Pancreas (tissue), 10 donors: Measurements from ENCODE around the gene ME3. TPM values are rescaled to one million over a fixed set of nuclear protein-coding genes. Genes with fewer than 3 reads are reported as not detected.

Experiments used
- ATAC-seq, 4 donors: fragments of 200-7000 bp; cut with Tn5 transposase; one replicate each; pipeline versions ENCODE4 v1.8.0 to v1.9.1; 2020; ENCODE audit warnings: mild to moderate bottlenecking in 4 of 4, moderate library complexity in 4 of 4
- DNase-seq, 6 donors: peaks; one replicate each; pipeline ENCODE4 v3.0.0-alpha.2; 2020
- FAIRE-seq: peaks from 2 replicates; lab custom pipeline; 2012; peaks lifted over from hg19 to GRCh38; lab: Jason Lieb, UNC
- H3K27ac ChIP-seq, 4 donors: fragments of 200-600 bp; sonication (generic); 1 replicate in 3 of 4; 2 replicates in 1 of 4; pipeline versions ENCODE4 v1.5.0 to v1.8.0; 2020
- H3K27me3 ChIP-seq, 4 donors: fragments of 200-600 bp; one replicate each; pipeline ENCODE4 v1.8.0; 2021
- H3K36me3 ChIP-seq, 3 donors: fragments of 200-600 bp; sonication (generic) in 1 of 3; one replicate each; pipeline versions ENCODE4 v1.5.0 to v1.8.0; 2020 to 2021
- H3K4me1 ChIP-seq, 3 donors: fragments of 200-600 bp; one replicate each; pipeline ENCODE4 v1.8.0; 2021
- H3K4me3 ChIP-seq, 4 donors: fragments of 200-600 bp; sonication (generic) in 2 of 4; one replicate each; pipeline versions ENCODE4 v1.5.0 to v1.8.0; 2020 to 2021
- H3K9me3 ChIP-seq, 4 donors: fragments of 200-600 bp; one replicate each; pipeline ENCODE4 v1.8.0; 2021
- WGBS, 2 donors: extraction: QIAGEN DNeasy Blood & Tissue Kit; methylation state at CpG; one replicate each; pipeline ENCODE4 v1.1.7; 2013; 5-methylcytosine and 5-hydroxymethylcytosine counted together
- intact Hi-C, 3 donors: fragments of 100-400 bp; cut with DNase I; formaldehyde crosslinking; loops; one replicate each; pipeline versions ENCODE4 v1.11.1 to v1.14.2; 2022
- polyA plus RNA-seq, 2 donors: library from polyadenylated mRNA; stranded (reverse); fragments of 200-250 nt; gene quantifications; one replicate each; pipeline ENCODE4 v1.2.3, GENCODE V29; 2013
- total RNA-seq, 6 donors: library from RNA; stranded (reverse); fragmentation: NEBNext Ultra II Directional in 4 of 6; extraction: Animal tissue kit (Norgen Biotek cat#: 25700) in 4 of 6; gene quantifications; one replicate each; pipeline versions ENCODE4 v1.2.1 to v1.2.4, GENCODE V29; 2021 to 2023
- TF ChIP-seq, protein P1 (sequence below), 4 donors: fragments of 200-600 bp; sonication (generic) in 3 of 4; IDR thresholded peaks; one replicate each; pipeline versions ENCODE4 v1.5.0 to v1.8.0; 2021; ENCODE audit warnings: antibody characterized with exemption in 4 of 4
- donor health status: healthy with polysubstance abuse.
- donor health status: DM: no; HTN: no; CAD: no; lungs with moderate emphysema.
- donor health status: DM: no; HTN: no; CAD: no.
- donor health status: control.
- donor health status: control.
- donor health status: Bipolar disorder and iron deficiency.
- donor health status: DM: yes; HTN: yes; CAD: no.
- donor health status: DM: no; HTN: no; CAD: no.
- donor health status: DM: no; HTN: no; CAD: no.
- donor health status: DM: yes; HTN: yes; CAD: no.

The ME3 gene
- total and polyA plus RNA-seq, 8 donors: 6.5 to 38.8 (median 13.2) TPM

DNA sequence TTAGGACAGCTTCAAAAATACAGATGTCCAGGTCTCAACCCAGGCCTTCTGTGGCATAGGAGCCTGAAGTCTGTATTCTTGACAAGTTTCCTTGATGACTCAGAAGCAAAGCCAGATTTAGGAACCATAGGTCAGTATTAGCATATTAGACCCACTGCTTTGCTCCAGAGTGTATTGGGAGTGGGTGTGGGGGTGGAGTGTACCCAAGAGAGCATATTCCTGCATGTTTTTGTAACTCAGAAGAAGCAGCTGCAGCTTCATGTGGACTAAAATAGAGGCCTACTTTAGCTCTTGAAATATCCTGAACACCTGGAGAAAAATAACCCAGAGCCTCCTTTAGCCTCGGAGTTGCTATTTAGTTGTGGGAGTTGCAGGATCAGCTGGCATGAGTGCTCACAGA, 191.0 kb downstream of the ME3 start:
- WGBS, 2 donors: 82 to 86% methylated on average over 1 of the region's 1 CpG
- FAIRE-seq (no peak), ATAC-seq (no peak), DNase-seq (no peak)
- Histone ChIP-seq H3K27ac (no peak overlapping the region), H3K4me1 (peaks cover 0 to 6% (median 0%) of the 10 kb centered on the region in 3 donors), H3K36me3 (no peaks in the 10 kb centered on the region), H3K27me3 (no peaks in the 10 kb centered on the region), H3K9me3 (no peaks in the 10 kb centered on the region), H3K4me3 (no peak overlapping the region)
- TF ChIP-seq, protein P1, sequence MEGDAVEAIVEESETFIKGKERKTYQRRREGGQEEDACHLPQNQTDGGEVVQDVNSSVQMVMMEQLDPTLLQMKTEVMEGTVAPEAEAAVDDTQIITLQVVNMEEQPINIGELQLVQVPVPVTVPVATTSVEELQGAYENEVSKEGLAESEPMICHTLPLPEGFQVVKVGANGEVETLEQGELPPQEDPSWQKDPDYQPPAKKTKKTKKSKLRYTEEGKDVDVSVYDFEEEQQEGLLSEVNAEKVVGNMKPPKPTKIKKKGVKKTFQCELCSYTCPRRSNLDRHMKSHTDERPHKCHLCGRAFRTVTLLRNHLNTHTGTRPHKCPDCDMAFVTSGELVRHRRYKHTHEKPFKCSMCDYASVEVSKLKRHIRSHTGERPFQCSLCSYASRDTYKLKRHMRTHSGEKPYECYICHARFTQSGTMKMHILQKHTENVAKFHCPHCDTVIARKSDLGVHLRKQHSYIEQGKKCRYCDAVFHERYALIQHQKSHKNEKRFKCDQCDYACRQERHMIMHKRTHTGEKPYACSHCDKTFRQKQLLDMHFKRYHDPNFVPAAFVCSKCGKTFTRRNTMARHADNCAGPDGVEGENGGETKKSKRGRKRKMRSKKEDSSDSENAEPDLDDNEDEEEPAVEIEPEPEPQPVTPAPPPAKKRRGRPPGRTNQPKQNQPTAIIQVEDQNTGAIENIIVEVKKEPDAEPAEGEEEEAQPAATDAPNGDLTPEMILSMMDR (IDR thresholded peaks at IDR 0.05): no peak
- intact Hi-C loops: no loop called here

DNA sequence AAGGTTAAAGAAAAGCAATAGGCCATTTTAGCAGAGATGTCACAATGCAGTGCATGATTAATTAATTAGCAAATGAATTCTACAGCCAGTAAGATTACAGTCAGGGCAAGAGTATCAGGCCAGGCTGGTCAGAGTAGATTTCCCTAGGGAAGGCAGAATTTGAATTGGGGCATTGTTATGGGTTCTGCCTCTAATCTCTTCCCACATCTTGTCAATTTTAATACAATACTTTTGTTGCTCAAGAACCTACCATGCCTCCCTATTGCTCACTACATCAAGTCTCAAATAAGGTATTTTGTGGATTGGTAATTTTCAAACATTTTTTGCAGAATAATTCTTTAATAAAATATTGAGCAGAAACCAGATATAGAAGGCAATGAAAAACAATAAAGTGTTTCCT, 194.1 kb downstream of the ME3 start:
- DNase-seq (no peak), ATAC-seq (no peak), FAIRE-seq (no peak)
- intact Hi-C loops: no loop called here
- no peaks in the 10 kb centered on the region for H3K9me3 ChIP-seq
- TF ChIP-seq, protein P1 (IDR thresholded peaks at IDR 0.05): no peak
- no peaks in the 10 kb centered on the region for H3K27me3 ChIP-seq
- no peak overlapping the region for H3K27ac ChIP-seq
- H3K4me3 ChIP-seq: no peak overlapping the region
- peaks cover 0 to 4% (median 0%) of the 10 kb centered on the region in 3 donors for H3K4me1 ChIP-seq
- no peaks in the 10 kb centered on the region for H3K36me3 ChIP-seq

DNA sequence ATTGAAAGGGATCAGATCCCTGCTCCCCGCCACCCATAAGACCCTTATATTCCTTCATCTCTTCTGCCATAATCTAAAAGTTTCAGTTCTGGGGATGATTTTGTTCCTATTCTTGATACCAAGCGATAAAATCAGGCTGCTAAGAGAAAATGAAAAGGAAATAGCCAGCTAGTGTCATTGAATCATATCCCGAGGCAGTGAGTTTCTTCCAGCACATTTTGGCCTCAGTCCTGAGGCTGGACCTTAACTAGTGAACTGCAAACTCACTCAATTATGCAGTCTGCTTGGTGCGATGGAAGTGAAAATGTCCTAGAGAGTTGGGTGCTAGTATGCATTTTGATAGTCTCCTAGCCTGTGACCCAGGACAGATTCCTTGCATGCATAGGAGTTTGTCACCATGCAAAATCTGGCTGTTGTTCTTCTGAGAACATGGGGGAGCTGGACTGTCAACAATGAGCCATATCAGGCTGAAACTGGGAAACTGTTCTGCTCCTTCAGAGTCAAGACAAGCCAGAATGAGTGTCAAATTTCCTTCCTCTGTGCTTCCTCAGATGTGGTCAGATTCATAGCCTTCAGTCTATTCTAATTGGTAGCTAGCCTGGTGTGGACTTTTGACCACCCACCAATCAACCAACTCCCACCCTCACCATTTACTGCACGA, 194.8 kb downstream of the ME3 start:
- intact Hi-C loops: no loop called here
- TF ChIP-seq, protein P1 (IDR thresholded peaks at IDR 0.05): no peak
- H3K9me3 ChIP-seq: no peaks in the 10 kb centered on the region
- H3K36me3 ChIP-seq: no peaks in the 10 kb centered on the region
- H3K27me3 ChIP-seq: no peaks in the 10 kb centered on the region
- ATAC-seq (peak in 1 of 4 donors; percentile 15), DNase-seq (no peak), FAIRE-seq (no peak)
- no peak overlapping the region for H3K27ac ChIP-seq
- H3K4me3 ChIP-seq: no peak overlapping the region
- WGBS, 2 donors: 85 to 86% methylated on average over 5 of the region's 5 CpGs
- peaks cover 0 to 4% (median 0%) of the 10 kb centered on the region in 3 donors for H3K4me1 ChIP-seq

DNA sequence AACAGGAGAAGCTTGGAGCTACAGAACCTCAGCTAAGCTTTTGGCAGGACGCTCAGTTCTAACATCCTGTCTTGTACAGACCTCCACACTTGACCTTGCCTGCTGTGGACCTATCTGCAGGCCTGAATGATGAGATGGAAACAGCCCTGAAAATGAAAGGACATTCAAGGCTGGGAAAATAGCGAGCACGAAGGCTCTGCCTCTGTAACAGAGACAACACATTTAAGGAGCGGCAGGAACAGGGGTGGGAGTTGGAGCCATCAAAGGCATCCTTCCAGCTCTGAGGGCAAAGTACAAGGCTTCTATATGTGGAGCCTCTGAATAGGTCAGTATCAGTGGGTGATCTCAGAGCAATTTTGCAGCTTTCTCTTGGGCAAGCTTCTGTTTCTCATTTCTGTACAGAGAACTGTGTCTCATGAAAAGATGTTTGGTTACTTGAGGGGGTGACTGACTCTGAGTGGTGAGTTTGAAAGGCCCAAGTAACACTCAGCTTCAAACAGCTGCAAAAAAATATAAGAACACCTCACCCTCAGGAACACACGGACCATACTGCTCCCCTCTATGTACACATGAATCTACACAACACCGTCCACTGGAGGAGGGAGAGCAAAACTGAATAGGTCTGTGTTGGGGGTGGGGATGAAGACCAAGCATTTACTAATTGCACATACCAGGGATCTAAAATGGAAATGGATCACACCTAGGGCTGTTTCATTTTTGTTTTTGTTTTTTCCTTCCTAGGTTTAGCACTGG, 196.1 kb downstream of the ME3 start:
- H3K9me3 ChIP-seq: no peaks in the 10 kb centered on the region
- no peak overlapping the region for H3K27ac ChIP-seq
- H3K27me3 ChIP-seq: no peaks in the 10 kb centered on the region
- peaks cover 0 to 4% (median 0%) of the 10 kb centered on the region in 3 donors for H3K4me1 ChIP-seq
- intact Hi-C loops: no loop called here
- TF ChIP-seq, protein P1 (IDR thresholded peaks at IDR 0.05): no peak
- WGBS, 2 donors: 86 to 90% methylated on average over 6 of the region's 6 CpGs
- DNase-seq: no peak
- peak in 1 of 4 donors; percentile 30 for ATAC-seq
- H3K4me3 ChIP-seq: no peak overlapping the region
- no peaks in the 10 kb centered on the region for H3K36me3 ChIP-seq
- no peak for FAIRE-seq

DNA sequence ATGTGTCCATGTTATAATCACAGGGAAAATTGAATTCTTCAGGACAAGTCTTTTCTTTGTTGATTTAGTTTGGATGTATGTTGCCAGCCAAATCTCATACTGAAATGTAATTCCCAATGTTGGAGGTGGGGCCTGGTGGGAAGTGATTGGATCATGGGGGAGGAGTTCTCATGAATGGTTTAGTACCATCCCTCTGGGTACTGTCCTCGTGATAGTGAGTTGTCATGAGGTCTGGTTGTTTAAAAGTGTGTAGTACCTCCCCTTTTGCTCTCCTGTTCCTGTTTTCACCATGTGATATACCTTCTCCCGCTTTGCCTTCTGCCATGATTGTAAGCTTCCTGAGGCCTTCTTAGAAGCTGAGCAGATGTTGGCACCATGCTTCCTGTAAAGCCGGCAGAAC, 197.4 kb downstream of the ME3 start:
- FAIRE-seq (no peak), ATAC-seq (no peak), DNase-seq (no peak)
- intact Hi-C loops: no loop called here
- TF ChIP-seq, protein P1 (IDR thresholded peaks at IDR 0.05): no peak
- Histone ChIP-seq H3K27ac (peak overlapping the region in 1 of 4 donors; percentile 37), H3K9me3 (no peaks in the 10 kb centered on the region), H3K4me1 (peaks cover 0 to 4% (median 0%) of the 10 kb centered on the region in 3 donors), H3K4me3 (no peak overlapping the region), H3K36me3 (no peaks in the 10 kb centered on the region), H3K27me3 (no peaks in the 10 kb centered on the region)
- 89 to 97% methylated on average over 3 of the region's 3 CpGs for WGBS, 2 donors
